HG03060 (cell line): ENCODE results near the gene NPR1.
A peak's percentile ranks its signal among the peaks of the same experiment; 100 is the strongest.
"Not testable (repeated sequence)": the region's sequence is repeated elsewhere in the genome, so short reads cannot be mapped to it uniquely, and the experiment has no call there.

Experiments
- ATAC-seq: cut with Tn5 transposase; IDR thresholded peaks from one replicate; pipeline ENCODE4 v1.9.1; 2021; ENCODE audit warnings: low read depth, moderate number of reproducible peaks; ENCODE audit not compliant: unreplicated experiment

The NPR1 gene

DNA sequence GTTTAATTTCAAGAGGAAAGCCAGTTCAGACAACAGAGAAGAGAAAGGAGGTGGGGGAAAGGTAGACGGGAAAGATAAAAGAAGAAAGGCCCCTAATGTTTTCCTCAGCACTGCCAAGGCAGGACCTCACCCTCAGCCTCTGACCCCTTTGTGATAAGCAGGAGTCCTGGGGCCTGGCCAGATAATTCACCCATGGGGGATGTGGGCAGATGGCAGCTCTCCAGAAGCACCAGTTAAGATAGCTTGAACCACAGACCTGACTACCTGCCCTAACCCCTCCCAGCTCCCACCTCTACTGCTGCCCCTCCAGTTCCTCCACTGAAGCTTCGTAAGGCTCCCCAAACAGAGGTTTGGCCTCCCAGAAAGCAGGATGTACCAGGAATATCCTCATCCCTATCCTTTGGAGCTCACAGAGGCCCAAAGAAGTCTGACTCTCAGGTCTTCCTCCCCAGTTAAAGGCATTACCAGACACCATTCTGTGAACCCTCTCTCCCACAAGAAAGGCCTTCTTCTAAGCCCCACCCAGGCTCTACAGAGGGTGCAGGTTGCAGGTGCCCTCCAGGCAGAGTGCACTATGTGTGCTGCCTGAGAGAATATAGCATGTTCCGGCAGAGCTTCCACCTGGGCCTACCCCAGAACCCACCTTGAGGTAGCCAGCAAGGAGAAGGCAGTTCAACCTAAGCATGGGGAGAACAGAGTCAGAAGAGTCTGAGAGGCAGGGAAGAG is 29.2 kb upstream of the NPR1 start:
- no peak for ATAC-seq

DNA sequence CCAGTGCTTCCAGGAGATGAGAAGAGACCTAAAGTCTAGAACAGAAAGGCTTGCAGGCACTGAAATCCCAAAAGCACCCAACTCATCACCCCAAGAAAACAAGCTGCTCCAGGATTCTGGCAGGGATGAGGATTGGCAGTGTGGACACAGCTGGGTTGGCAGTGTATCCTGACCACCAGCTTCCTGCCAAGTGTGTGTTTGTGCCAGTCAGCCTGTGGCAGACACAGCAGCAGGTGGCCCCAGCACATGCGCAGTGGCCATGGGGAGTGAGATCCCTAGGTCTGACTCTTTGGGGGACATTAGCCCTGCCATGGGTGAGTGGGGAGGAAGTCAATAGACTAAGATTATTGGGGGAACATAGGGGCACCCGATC is 28.6 kb upstream of the NPR1 start:
- no peak for ATAC-seq

DNA sequence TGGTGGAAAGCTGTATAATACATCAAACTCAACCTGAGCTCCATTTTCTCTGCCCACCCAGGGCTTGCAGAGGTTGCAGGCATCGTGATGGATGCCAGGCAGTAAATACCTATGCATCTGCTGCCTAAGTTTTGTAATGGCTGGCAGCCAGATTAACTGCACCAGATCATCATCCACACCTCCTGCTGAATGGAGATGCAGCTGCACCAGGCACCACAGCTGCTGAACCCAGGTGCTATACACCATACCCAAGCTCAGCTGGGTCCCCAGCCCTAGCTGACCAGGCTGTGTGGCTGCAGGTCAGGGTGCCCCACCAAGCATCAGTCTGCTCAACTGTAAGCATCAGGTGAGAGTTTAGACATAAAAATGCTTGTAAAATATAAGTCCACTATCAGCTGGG is 26.7 kb upstream of the NPR1 start:
- no peak for ATAC-seq

DNA sequence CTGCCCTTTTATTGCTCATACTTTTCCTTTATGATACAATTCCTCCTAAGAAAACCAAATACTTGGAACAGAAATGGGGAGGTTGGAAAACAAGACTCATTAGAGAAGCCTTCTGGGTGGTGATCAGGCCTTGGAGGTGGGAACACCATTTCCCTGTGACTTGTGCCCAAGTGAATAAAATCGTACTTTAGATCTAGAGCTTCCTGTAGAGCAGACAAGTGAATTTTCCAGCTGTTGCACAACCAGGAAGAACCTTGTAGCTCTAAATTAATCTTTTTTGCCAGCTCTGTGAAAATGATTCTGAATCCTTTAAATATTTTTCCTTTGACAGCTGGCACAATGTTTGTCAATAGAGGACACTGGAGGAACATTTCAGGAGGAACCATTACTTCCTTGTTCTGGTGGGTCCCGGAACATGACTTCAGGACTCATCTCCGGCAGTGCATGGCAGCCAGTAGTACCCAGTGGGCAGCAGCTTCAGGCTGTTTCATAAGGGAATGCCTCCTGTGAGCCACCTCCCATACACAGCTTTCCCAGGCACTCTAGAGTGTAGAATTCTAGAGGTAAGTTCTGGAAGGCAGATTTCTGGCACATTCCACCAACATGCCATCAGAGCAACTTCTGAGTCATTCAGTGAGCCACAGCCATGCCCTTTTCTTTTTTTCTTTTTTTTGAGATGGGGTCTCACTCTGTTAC is 25.5 kb upstream of the NPR1 start:
- no peak for ATAC-seq

DNA sequence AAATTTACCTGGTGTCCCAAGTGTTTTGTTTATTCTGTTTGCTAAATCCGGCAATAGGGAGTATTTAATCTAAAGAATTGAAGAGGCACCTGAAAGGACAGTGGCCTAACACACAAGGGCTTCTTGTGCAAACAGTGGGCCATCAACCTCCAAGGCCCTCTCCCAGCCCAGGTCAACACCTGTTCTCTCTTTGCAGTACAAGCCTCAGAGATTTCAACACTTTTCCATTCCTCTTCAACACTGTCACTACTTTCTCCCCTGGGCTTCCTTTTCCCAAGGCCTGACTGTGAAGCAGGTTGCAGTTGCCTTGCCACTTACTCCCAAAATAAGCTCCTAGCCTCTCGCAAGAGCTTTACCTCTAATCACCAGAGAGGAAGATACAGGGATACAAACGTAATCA is 23.2 kb upstream of the NPR1 start:
- ATAC-seq: no peak

DNA sequence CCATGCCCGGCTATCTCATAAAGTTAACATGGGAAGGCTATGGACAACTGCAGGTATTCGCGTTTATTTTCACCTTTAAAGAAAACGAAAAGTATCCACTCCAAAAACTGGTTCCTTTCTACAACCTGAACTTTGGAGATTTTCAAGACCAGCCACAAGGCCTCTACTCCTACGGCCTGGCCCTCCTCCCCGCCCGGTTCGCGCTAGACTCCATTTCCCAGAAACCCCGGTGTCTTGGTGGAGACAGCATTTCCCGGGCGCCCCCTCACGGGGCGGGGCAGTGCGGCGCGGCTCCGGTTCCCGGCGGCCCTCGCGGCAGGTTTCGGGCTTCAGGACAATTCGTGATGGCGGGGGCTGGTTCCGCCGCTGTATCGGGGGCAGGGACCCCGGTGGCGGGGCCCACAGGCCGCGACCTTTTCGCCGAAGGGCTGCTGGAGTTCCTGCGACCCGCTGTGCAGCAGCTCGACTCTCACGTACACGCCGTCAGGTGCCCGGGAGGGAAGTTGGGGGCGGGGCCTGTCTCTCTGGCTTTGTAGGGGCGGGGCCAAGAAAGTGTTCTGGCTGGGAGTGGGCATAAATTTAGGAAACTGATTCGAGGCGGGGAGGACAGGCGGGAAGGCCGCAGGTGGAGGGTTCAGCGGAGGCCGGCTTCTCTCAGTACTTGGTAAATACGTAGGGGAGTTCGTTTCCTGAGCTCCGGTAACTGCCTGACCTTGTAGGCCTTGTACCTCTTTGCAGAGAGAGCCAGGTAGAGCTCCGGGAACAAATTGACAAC is 19.9 kb upstream of the NPR1 start, which contains the start of gene SNAPIN:
Gene SNAPIN (plus strand): TSS at position 304 of the 775 bp plus-strand sequence. CDS start 41 bp downstream, at position 345.
- ATAC-seq: peak; percentile 51

DNA sequence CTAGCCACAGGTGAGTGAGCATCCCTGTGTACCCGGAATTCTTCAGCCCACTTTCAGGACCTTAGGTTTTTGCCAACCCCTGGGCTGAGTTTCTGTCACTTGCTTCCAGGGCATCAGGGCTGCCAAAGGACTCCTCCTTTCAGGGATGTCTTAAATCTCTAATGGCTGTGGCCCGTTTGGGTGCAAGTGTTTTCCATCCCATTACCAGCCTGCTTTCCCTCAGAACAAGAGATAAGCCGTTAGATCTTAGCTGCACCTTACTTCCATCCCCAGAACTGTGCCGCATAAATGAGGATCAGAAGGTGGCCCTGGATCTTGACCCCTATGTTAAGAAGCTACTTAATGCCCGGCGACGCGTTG is 19.3 kb upstream of the NPR1 start:
- no peak for ATAC-seq

DNA sequence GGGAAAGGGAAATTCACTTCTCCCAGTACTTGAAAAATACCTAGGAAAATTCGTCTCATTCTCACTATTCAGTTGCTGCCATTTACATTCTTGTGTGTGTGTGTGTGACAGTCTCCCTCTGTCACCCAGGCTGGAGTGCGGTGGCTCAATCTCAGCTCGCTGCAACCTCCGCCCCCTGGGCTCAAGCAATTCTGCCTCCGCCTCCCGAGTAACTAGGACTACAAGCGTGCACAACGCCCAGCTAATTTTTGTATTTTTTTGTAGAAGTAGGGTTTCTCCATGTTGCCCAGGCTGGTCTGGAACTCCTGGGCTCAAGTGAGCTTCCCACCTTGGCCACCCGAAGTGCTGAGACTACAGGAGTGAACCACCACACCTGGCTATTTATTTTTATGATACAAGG is 18.8 kb upstream of the NPR1 start:
- no peak for ATAC-seq

DNA sequence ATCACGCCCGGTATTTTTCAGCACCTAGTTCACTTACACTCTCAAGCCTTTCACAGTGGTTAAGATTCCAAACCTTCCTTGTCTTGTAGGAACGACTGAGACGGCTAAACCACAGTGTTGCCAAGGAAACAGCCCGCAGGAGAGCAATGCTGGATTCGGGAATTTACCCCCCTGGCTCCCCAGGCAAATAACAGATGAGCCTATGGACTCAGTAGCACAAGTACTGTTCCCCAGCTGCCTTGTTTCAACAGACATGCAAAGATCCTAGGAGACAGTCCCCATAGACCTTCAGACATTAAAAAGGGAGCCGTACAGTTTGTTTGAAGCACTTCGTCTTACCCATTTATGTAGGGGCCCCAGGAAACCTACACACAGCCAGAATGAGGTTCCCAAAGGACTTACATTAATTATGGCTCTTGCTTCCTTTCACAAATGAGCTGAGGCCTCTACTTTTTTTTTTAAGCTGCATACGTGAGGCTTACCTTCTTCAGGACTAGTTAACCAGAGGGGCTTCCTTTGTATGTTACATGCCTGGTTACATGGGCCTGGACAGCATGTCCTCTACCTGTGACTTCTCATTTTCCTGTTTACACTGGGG is 17.3 kb upstream of the NPR1 start:
- ATAC-seq: no peak

DNA sequence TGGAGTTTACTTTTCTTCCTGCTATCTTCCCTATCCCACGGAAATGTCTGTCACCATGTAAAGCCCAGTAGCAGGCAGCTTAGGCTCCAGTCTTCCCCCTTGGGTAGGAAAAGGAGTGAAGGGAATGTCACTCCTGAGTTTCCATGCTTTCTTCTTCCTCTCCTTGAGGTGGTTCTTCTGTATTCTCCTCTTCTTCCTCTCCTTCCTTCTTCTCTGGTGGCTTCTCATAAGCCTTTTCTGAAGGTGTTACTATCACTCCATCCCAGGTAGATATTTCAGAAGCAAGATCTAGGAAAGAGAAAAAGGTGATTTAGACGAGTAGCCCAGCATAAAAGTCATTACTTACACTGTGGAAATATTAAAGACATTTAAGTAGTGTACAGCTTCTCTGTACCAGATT is 16.2 kb upstream of the NPR1 start:
- no peak for ATAC-seq

DNA sequence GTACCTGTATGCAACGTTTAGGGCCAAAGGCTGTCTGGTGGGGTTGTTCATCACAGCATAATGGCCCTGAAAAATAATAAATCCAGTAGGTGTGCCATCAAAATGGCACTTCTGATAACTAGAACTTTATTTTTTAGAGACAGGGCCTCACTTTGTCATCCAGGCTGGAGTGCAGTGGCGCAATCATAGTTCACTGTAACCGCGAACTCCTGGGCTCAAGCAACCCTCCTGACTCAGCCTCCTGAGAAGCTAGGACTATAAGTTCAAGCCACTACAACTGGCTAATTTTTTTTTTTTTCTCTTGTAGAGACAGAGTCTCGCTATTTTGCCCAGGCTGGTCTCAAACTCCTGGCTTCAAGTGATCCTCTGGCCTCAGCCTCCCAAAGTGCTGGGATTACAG is 15.3 kb upstream of the NPR1 start:
- no peak for ATAC-seq

DNA sequence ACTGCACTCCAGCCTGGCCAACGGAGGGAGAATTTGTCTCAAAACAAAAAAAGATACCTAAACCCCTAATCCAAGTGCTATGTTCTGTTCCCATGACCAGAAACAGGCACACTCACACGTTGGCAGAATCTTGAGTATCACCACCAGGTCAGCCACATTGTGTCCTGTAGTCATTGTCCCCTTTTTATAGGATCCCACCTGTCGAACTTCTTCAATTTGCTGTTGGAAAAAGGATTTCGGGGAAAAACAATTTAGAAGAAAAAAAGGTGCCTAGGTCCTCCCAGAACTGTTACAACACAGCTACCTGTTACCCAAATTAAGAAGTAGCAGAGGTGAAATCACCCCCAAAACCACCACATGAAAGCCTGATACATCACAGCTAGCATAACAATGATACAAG is 11.0 kb upstream of the NPR1 start:
- no peak for ATAC-seq

DNA sequence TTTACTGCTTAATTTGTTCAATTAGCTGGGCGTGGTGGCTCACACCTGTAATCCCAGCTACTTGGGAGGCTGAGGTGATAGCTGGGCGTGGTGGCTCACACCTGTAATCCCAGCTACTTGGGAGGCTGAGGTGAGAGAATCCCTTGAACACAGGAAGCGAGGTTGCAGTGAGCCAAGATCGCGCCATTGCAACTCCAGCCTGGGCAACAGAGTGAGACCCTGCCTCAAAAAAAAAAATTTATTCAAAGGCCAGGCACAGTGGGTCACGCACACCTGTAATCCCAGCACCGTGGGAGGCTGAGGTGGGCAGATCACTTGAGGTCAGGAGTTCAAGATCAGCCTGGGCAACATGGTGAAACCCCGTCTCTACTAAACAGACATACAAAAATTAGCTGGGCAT is 9.8 kb upstream of the NPR1 start:
- not testable (repeated sequence) for ATAC-seq

DNA sequence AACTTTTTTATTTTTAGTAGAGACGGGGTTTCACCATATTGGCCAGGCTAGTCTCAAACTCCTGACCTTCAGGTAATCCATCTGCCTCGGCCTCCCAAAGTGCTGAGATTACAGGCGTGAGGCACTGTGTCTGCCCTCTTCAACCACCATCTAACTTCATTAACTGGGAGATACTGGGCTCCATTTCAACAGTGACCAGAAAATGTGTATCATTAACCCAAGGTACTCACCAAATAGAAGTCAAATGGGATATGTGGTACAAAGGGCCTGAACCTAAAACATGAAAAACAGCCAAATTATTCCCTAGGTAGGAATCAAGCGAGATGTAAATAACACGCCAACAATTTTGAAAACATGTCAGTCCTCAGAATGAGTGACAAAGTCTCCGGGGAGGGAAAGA is 8.9 kb upstream of the NPR1 start:
- ATAC-seq: no peak

DNA sequence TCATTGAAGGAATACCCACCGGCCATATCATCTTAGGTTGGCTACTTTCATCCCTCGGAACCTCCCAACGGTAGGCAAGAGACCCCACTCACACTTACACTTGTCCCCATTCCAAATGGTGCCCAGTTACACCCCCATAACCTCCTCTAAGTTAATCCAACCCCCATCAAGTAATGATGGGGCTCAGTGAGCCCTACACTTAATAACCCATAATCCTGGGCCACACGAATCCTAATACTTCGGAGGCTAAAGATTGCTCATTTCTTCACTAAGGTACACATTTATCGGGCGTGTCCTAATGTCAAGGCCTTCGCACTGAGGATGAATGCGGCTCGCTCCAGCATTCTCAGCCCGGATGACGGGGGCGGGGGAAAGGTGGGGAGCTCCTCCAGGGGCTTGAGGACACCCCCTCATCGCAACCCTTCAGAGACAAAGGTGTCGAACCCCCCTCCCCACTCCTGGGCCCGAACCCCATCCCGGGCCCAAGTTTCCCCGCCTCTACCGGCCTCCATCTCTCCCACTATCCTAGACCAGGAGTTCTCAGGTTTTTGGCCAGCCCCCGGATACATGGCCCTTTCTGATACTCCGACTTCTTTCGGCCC is 8.1 kb upstream of the NPR1 start:
- no peak for ATAC-seq

DNA sequence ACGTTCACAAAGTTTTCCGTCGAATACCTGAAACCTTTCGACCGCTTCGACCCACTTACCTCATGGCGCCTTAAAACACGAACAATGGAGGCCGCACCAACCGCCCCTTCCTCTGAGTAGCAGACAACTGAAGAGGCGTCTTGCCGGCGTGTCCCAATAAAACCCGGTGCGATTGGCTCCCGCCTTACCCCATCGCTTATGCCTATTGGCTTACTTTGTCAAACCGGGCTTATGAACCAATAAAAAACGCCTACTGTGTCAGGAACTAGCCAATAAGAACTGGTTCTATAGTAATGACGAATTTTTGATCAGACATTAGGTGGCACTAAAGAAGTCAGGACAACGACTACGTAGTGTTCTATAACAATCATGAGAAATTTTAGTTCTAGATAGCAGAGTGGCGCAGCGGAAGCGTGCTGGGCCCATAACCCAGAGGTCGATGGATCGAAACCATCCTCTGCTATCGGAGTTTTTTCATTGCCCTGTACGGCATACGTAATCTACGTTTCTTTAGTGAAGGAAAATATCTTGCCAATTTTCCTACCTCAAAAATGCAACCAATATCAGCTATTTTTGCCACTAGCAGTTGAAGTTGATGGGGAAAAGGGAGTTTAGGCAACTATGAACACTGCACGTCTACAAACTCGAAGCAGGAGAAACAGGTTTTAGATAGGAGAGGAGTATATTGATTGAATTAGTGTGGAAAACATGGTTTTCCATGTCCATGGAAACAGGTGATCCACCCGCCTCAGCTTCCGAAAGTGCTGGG is 7.4 kb upstream of the NPR1 start, which contains the start of gene ILF2:
Gene ILF2 (minus strand): TSS at position 135 of the 769 bp plus-strand sequence. CDS start 71 bp downstream, at position 64.
- peak; percentile 94 for ATAC-seq

DNA sequence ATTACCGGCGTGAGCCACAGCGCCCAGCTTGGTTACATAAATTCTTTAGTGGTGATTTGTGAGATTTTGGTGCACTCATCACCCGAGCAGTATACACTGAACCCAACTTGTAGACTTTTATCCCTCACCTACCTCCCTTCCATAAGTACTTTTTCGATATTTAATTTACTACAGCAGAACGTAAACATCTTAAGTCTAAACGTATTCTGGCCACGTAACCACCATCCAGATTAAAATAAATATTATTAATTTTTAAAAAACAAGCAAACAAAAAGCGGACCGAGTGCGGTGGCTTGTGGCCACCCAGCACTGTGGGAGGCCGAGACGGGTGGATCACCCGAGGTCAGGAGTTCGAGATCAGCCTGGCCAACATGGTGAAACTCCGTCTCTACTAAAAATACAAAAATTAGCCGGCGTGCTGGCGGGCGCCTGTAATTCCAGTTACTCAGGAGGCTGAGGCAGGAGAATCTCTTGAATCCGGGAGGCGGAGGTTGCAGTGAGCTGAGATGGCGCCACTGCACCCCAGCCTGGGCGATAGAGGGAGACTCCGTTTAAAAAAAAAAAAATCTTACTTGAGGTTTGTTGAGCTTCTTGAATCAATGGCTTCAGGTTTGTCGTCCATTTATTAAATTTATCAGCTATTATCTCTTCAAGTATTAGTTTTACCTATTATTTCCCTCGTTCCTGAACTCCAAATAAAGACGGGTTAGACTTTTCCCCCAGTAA is 6.7 kb upstream of the NPR1 start:
- not testable (repeated sequence) for ATAC-seq

DNA sequence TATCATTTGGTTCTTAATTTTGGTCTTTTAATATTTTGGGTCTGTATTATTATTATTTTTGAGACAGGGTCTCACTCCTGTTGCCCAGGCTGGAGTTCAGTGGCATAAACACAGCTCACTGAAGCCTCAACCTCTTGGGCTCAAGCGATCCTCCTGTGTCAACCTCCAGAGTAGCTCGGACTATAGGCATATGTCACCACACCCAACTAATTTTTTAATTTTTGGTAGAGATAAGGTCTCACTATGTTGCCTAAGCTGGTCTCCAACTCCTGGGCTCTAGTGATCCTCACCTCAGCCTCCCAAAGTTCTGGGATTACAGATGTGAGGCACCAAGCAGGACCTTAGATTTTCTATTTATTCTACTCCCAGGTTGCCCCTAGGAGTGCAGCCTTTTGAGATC is 5.0 kb upstream of the NPR1 start:
- no peak for ATAC-seq
